ENCODE results near the gene LKAAEAR1.

Gene LKAAEAR1

GRCh38 chr20:64062276-64062595 is 22.0 kb downstream of the LKAAEAR1 start:
- Histone ChIP-seq H3K4me3 (ENCODE audit: low read depth, low read length) (peak overlapping the region; percentile 80), H3K36me3 (replicated peaks) (no peaks in the 10 kb centered on the region), H3K27ac (peak overlapping the region; percentile 52), H3K27me3 (replicated peaks) (no peaks in the 10 kb centered on the region)
- in situ Hi-C loops (cut with HindIII; ENCODE audit: low pct_ligation_motif_present, low sequenced_read_pairs): no loop called here
- no peak for DNase-seq
- no peak for TF ChIP-seq CTCF (IDR thresholded peaks at IDR 0.05; ENCODE audit: low read depth, low read length, missing control alignments)

- in situ Hi-C loops (cut with HindIII; ENCODE audit: low pct_ligation_motif_present, low sequenced_read_pairs): no loop called here
- peak; percentile 73 for DNase-seq
- Histone ChIP-seq H3K36me3 (replicated peaks) (no peaks in the 10 kb centered on the region), H3K27ac (no peak overlapping the region), H3K4me3 (ENCODE audit: low read depth, low read length) (no peak overlapping the region), H3K27me3 (replicated peaks) (no peaks in the 10 kb centered on the region)
- TF ChIP-seq CTCF (IDR thresholded peaks at IDR 0.05; ENCODE audit: low read depth, low read length, missing control alignments): no peak
Observed at GRCh38 chr20:64058536-64058935, 25.7 kb downstream of the LKAAEAR1 start.

- Histone ChIP-seq H3K27me3 (replicated peaks) (no peaks in the 10 kb centered on the region), H3K4me3 (ENCODE audit: low read depth, low read length) (no peak overlapping the region), H3K27ac (no peak overlapping the region), H3K36me3 (replicated peaks) (no peaks in the 10 kb centered on the region)
- in situ Hi-C loops (cut with HindIII; ENCODE audit: low pct_ligation_motif_present, low sequenced_read_pairs): no loop called here
- DNase-seq: peak; percentile 40
- TF ChIP-seq CTCF (IDR thresholded peaks at IDR 0.05; ENCODE audit: low read depth, low read length, missing control alignments): peak; percentile 94
Observed at GRCh38 chr20:64057628-64058498, 26.3 kb downstream of the LKAAEAR1 start.

- Histone ChIP-seq H3K4me3 (ENCODE audit: low read depth, low read length) (no peak overlapping the region), H3K36me3 (replicated peaks) (no peaks in the 10 kb centered on the region), H3K27me3 (replicated peaks) (no peaks in the 10 kb centered on the region), H3K27ac (no peak overlapping the region)
- in situ Hi-C loops (cut with HindIII; ENCODE audit: low pct_ligation_motif_present, low sequenced_read_pairs): no loop called here
- no peak for DNase-seq
- TF ChIP-seq CTCF (IDR thresholded peaks at IDR 0.05; ENCODE audit: low read depth, low read length, missing control alignments): no peak
Observed at GRCh38 chr20:64056889-64057627, 27.1 kb downstream of the LKAAEAR1 start.

- Histone ChIP-seq H3K4me3 (ENCODE audit: low read depth, low read length) (no peak overlapping the region), H3K27me3 (replicated peaks) (no peaks in the 10 kb centered on the region), H3K27ac (no peak overlapping the region), H3K36me3 (replicated peaks) (no peaks in the 10 kb centered on the region)
- no peak for TF ChIP-seq CTCF (IDR thresholded peaks at IDR 0.05; ENCODE audit: low read depth, low read length, missing control alignments)
- no peak for DNase-seq
- in situ Hi-C loops (cut with HindIII; ENCODE audit: low pct_ligation_motif_present, low sequenced_read_pairs): no loop called here
Observed at GRCh38 chr20:64056639-64056888, 27.6 kb downstream of the LKAAEAR1 start.

All from brain microvascular endothelial cell (primary cell).